HG02884 (cell line): Measurements from ENCODE around the gene AATF.

ENCODE experiments used
- ATAC-seq: cut with Tn5 transposase; IDR thresholded peaks from one replicate; pipeline ENCODE4 v1.9.1; 2021; ENCODE audit warnings: mild to moderate bottlenecking, moderate library complexity; ENCODE audit not compliant: unreplicated experiment

Gene AATF

DNA sequence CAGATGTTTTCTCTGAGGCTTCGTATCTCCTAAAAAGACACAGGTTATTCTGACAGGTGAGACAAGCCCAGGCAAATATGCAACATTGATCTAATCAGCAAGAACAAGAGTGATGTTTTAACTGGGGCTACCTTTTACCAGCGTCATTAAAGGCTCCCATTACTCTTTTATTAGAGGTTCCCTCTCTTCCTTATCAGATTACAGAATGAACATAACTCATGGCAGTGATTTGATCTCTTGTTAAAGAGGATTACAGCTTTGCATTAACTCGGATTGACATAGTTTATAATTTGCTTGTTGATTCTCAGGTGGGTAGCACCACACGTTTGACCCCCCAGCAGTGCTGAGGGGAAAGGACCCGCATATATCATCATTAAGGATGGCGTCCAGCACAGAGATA is 90.5 kb downstream of the AATF start:
- no peak for ATAC-seq

DNA sequence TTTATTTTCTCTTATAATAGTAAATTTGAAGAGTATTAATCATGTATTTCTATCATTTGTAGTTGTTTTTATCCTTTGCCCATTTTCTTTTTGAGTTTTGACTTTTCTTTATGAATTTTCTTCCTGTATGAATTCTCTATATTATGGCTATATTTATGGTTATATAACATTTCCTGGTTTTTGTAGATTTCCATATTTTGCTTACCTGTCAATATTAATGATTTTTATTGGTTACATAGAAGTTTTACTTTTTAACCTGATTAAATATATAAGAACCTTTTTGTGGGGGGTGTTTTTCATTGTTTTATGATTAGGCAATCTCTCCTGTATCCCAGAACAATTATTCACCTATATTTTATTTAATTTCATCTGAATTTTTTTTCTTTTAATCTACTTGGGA is 93.2 kb downstream of the AATF start:
- ATAC-seq: no peak

DNA sequence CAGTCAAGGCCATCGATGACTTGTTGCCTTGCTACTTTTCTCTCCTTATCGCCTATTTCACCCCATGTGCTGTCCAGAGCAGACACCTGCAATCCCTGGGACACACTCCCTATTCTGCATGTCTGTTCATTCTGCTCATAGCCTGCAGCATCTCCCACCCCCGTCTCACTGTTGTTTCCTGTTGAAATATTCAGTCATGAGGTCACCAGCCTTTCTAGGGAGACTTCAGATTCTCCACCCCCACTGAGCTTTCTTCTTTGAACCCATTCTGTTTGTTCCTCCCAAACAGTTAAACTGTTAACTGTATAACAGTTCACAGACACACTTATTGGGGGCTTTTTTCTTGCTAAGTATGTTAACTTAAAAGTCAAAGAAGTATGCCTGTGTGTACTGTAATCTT is 94.4 kb downstream of the AATF start:
- ATAC-seq: no peak

DNA sequence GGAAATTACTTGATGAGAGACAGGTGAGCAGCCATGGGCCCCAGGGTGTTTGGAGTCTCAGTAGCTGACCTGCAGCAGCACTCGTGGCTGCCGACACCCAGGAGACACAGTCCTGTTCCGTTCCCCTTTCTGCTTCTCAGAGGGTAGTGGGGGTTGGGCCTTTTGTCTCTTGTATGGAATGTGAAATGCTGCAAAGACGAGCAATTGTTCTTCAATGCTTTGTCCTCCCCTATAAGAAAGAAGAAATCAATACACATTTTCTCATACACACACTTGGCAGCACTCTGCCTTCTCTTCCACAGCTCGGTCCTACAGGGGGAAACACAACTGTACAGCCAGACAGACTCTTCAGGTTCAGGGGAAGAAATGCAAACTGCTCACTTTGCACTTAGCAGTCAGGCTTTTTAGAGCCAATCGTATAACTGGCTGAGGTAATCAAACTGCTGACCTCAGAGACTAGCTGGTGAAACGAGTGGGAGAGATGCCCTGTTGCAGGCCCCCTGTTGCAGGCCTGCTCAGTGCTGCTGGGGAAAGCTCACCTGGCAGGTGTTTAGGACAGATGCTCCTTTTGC is 96.7 kb downstream of the AATF start:
- ATAC-seq: no peak

- ATAC-seq: no peak
Observed at GRCh38 chr17:37047631-37048104, 98.9 kb downstream of the AATF start.

DNA sequence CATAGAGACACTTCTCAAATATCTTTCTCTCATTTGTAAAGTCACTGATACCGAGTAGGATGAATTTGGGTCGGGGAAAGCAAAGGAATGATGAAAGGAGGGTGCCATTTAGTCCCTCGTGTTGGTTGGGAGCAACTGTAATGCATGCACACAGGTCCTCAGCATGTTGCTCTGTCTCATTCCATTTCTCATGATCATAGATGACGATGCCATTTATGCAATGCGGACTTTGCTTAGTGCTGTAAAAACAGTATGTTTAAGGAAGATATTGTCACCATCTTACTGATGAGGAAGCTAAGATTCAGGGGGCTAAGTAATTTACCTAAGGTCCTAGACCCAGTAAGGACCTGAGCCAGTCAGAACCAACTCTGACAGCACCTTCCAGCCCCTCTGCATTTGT is 100.1 kb downstream of the AATF start:
- ATAC-seq: no peak

GRCh38 chr17:37050920-37051319 is 102.2 kb downstream of the AATF start:
- no peak for ATAC-seq

- no peak for ATAC-seq
Observed at GRCh38 chr17:37051381-37051780, 102.6 kb downstream of the AATF start.

GRCh38 chr17:37051833-37052232 is 103.1 kb downstream of the AATF start:
- ATAC-seq: no peak

DNA sequence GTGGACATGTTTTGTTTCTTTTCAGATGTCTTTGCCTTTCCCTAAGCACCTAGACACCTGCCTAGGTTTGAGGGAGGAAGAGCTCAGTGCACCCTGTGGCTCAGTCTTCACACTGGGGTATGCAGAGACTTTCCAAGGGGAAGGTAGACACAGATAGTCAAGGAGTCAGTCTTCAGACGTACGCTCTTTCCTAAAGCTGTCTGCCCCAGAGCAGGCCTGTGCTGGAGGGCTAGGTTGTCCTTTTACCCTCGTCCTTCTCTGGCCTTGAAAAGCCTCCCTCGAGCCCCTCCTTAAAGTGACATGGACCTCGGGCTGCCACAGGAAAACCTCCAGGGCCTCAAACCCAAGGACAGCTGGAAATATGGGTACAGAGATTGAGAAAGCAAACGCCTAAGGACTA is 103.7 kb downstream of the AATF start:
- ATAC-seq: no peak

DNA sequence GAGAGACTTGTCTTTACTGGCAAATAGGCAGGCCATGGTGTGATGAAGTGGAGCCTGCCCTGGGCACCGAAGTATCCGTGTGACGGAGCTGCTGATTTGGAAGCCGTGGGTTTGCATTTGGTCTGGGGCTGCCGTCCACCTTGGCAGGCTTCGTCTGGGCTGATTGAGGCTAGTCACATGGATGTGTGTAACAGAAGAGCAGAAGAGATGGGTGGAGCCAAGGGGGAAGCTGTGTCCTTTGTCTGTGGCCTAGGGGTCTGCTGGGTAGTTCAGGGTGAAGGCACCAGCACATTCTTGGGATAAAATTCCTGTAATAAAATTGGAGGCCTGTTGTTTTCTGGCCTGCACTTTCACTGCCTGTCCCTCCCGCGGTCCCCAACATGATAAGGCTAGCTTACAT is 106.1 kb downstream of the AATF start:
- ATAC-seq: no peak

DNA sequence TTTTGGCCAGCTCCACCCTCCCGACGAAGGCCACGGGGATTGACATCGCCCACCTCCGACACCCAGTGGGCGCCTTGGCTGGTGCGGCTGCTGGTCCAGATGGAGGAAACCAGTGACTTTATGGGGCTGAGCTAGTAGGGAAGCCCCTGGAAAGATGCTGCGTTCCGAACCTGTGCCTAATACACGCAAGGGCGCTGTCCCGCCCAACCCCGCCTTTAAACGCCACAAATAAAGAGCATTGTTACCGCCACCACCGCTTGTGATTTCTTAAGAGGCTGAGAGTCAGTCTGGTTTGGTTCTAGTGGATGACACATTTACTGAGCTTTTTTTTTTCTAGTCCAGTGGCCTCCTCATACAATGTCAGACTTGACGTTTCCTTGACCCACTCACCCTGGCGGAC is 107.9 kb downstream of the AATF start:
- no peak for ATAC-seq

GRCh38 chr17:37059493-37059892 is 110.7 kb downstream of the AATF start:
- ATAC-seq: no peak

DNA sequence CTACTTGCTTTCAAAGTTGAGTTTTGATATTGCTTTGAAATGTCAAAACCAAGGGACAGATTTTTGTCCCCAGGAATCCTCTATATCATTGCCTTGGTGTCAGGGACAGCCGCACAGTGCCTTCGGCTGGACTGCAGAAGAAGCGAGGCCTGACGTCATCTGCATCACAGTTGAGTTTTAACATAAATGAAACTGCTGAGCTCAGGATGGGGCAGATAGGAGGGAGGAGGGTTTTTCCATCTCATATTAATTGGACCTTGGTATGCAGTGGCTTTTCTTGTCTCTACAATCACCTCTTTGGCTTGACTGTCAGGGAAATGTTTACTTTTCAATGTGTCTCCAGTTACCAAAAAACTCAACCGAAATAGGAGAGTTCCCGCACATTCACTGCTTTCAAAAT is 111.3 kb downstream of the AATF start:
- ATAC-seq: no peak

DNA sequence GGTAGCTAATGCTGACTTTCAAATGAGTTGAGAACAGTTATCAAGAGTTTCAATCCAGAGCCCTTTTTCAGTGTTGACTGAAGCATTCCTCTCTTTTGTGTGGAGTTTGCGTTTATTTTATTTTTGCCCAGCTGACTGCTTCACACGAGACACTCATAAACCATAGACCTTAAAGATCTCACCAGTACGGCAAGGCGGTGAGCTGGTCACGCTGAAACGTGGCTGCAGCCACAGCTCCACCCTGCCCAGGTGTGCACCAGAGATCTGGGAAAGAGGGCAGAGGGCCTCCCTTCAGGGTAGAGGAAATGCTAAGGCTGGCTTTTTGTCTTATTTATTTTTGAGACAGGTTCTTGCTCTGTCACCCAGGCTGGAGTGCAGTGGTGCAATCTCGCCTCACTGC is 112.2 kb downstream of the AATF start:
- no peak for ATAC-seq

- no peak for ATAC-seq
Observed at GRCh38 chr17:37062021-37062420, 113.3 kb downstream of the AATF start.

DNA sequence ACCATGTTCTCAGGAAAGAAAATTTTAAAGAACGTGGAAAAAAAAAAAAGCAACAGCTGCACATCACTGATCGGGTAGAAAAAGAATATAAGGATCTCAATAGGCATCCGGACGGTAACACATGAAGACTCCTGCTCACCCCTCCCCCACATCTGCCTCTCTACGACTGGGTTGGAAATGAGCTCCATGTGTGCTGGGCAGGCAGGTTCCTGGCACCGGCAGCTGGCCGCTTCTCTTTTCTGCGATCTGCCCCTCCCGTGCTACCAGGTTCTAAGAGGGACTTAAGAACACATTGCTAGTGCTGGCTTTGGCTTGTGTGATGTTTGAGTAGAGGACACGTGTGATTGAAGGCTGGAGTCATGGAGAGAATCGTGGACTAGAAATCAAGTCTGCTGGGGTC is 115.5 kb downstream of the AATF start:
- no peak for ATAC-seq

- ATAC-seq: no peak
Observed at GRCh38 chr17:37064956-37065355, 116.2 kb downstream of the AATF start.

- no peak for ATAC-seq
Observed at GRCh38 chr17:37065486-37066321, 117.0 kb downstream of the AATF start.

GRCh38 chr17:37066322-37067255 is 117.8 kb downstream of the AATF start:
- ATAC-seq: no peak

DNA sequence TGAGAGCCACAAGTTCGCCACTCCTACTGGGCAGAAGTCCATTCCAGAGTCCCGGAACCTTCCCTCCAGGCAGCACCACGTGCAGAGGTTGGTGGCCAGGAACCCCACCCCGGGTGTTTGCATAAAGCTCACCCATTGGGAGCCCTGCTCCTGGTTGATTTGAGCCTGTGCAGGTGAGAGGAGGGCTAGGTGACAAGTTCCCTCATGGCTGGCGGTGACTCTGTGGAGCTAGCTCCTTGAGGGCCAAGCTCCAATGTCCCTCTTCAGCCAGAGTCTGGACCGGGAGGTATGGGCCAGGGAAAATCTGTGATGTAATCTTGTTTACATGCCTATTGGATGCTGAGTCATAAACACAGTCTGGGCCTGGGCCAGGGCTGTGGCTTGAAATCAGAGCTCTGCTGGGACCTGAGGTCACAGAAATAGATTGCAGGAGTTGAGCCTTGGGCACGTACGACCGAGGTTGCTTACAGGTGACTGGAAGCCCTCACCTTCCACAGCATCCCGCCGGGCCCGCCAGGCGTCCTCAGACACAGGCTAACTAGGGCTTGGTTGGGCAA is 118.9 kb downstream of the AATF start:
- no peak for ATAC-seq
